ENCODE results near the gene JMJD1C.
A peak's percentile ranks its signal among the peaks of the same experiment; 100 is the strongest.

Gene JMJD1C

DNA sequence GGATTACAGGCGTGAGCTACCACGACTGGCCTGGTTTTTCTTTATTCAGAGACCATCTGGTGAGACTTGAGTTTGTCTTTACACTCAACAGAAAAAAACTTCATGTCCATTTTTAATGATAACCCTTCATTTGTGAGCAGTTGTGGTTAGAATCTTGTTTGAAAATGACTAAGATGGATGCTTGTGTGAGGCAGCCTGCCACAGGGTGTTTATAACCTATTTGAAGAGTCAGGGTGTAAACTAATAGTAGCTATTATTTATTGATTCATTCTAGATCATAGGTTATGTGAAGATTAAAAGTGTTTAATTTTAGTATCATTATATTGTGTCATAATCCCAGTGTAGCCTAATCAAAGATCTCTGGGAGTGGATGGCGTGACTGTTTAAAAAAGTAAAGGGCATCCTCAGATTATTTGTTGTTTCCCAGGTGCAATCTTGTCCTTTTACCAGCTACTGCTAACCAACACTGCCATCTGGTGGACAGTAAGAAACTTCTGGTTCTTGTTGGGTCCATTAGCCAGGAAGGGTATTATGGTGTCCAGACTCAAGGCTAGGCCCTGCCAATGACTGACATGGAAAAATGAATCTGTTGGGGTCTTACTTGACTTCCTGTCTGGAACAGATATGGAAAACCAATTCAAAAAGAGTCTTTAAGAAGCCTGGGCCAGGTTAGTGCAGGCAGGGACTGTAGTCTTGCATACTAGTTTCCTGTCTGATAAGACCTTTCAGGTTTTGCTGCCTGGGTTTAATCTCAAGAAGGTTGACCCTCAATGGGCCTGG lies 307.7 kb downstream of the JMJD1C start:
- Histone ChIP-seq H2AFZ (ENCODE audit: low read depth, low read length) (no peak overlapping the region), H3K4me2 (ENCODE audit: low read length) (no peak overlapping the region), H3K4me1 (ENCODE audit: low read length) (peaks cover 3% of the 10 kb centered on the region; the same call in 1 of the 2 replicates), H3K36me3 (replicated peaks; ENCODE audit: low read depth, low read length) (peaks cover 5% of the 10 kb centered on the region), H4K20me1 (ENCODE audit: insufficient read depth, low read length) (peaks cover 14% of the 10 kb centered on the region; the same call in 1 of the 2 replicates), H3K9me3 (ENCODE audit: insufficient read depth, low read length) (no peaks in the 10 kb centered on the region), H3K27me3 (ENCODE audit: low read depth, low read length) (no peaks in the 10 kb centered on the region), H3K9ac (ENCODE audit: low read length) (no peak overlapping the region), H3K79me2 (ENCODE audit: low read length) (peaks cover 9% of the 10 kb centered on the region), H3K27ac (ENCODE audit: low read length) (no peak overlapping the region), H3K4me3 (ENCODE audit: low read length) (no peak overlapping the region)
- TF ChIP-seq, protein P1, sequence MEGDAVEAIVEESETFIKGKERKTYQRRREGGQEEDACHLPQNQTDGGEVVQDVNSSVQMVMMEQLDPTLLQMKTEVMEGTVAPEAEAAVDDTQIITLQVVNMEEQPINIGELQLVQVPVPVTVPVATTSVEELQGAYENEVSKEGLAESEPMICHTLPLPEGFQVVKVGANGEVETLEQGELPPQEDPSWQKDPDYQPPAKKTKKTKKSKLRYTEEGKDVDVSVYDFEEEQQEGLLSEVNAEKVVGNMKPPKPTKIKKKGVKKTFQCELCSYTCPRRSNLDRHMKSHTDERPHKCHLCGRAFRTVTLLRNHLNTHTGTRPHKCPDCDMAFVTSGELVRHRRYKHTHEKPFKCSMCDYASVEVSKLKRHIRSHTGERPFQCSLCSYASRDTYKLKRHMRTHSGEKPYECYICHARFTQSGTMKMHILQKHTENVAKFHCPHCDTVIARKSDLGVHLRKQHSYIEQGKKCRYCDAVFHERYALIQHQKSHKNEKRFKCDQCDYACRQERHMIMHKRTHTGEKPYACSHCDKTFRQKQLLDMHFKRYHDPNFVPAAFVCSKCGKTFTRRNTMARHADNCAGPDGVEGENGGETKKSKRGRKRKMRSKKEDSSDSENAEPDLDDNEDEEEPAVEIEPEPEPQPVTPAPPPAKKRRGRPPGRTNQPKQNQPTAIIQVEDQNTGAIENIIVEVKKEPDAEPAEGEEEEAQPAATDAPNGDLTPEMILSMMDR (IDR thresholded peaks at IDR 0.05; ENCODE audit: low read depth, low read length): peak; percentile 70
- no peak for TF ChIP-seq EZH2phosphoT487 (IDR thresholded peaks at IDR 0.05; ENCODE audit: low read depth)

DNA sequence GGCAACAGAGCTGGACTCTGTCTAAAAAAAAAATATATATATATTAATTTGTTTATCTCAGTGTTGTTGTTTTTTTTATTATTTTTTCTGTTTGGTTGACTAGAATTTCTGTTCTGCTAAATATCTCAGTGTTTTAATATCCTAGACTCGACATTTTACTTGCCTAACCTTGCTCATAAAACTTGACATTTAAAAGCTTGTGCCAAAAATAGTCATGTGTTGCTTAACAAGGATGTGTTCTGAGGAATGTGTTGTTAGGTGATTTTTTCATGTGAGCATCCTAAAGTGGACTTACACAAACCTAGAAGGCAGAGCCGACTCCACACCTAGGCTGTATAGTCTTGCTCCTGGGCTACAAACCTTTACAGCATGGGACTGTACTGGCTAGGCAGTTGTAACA lies 309.5 kb downstream of the JMJD1C start:
- Histone ChIP-seq H3K79me2 (ENCODE audit: low read length) (peaks cover 9% of the 10 kb centered on the region), H3K4me1 (ENCODE audit: low read length) (peaks cover 3% of the 10 kb centered on the region; the same call in 1 of the 2 replicates), H3K9me3 (ENCODE audit: insufficient read depth, low read length) (no peaks in the 10 kb centered on the region), H3K27me3 (ENCODE audit: low read depth, low read length) (no peaks in the 10 kb centered on the region), H3K36me3 (replicated peaks; ENCODE audit: low read depth, low read length) (peaks cover 12% of the 10 kb centered on the region), H3K4me3 (ENCODE audit: low read length) (no peak overlapping the region), H3K27ac (ENCODE audit: low read length) (no peak overlapping the region), H2AFZ (ENCODE audit: low read depth, low read length) (no peak overlapping the region), H3K4me2 (ENCODE audit: low read length) (no peak overlapping the region), H4K20me1 (ENCODE audit: insufficient read depth, low read length) (peaks cover 18% of the 10 kb centered on the region; the same call in 1 of the 2 replicates), H3K9ac (ENCODE audit: low read length) (no peak overlapping the region)
- TF ChIP-seq, protein P1 (IDR thresholded peaks at IDR 0.05; ENCODE audit: low read depth, low read length): no peak
- no peak for TF ChIP-seq EZH2phosphoT487 (IDR thresholded peaks at IDR 0.05; ENCODE audit: low read depth)

DNA sequence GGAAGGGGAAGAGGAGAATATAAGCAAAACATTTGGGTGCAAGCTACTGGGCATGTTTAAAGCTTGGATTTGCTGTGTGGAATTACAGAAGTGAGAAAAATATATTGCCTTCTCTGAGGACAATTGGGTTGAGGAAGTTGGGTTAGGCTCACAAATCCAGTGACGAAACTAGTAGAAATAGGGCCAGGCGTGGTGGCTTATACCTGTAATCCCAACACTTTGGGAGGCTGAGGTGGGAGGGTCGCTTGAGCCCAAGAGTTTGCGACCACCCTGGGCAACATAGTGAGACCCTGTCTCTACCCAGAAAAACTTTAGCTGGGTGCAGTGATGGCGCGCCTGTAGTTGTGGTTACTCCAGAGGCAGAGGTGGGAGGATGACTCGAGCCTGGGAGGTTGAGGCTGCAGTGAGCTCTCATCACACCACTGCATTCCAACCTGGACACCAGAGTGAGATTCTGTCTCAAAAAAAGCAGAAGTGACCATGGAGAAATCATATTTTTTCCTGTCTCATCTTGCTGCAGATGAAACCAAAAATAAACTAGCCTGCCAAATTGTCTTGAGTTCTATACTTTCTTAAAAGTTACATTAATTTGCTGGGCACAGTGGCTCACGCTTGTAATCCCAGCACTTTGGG lies 310.3 kb downstream of the JMJD1C start:
- H3K36me3 ChIP-seq (replicated peaks; ENCODE audit: low read depth, low read length): peaks cover 16% of the 10 kb centered on the region
- H3K9ac ChIP-seq (ENCODE audit: low read length): no peak overlapping the region
- peaks cover 9% of the 10 kb centered on the region for H3K79me2 ChIP-seq (ENCODE audit: low read length)
- no peaks in the 10 kb centered on the region for H3K9me3 ChIP-seq (ENCODE audit: insufficient read depth, low read length)
- no peak for TF ChIP-seq EZH2phosphoT487 (IDR thresholded peaks at IDR 0.05; ENCODE audit: low read depth)
- TF ChIP-seq, protein P1 (IDR thresholded peaks at IDR 0.05; ENCODE audit: low read depth, low read length): no peak
- H3K4me2 ChIP-seq (ENCODE audit: low read length): no peak overlapping the region
- H3K4me1 ChIP-seq (ENCODE audit: low read length): peaks cover 3% of the 10 kb centered on the region; the same call in 1 of the 2 replicates
- peaks cover 21% of the 10 kb centered on the region for H4K20me1 ChIP-seq (ENCODE audit: insufficient read depth, low read length)
- no peak overlapping the region for H3K27ac ChIP-seq (ENCODE audit: low read length)
- no peak overlapping the region for H2AFZ ChIP-seq (ENCODE audit: low read depth, low read length)
- H3K4me3 ChIP-seq (ENCODE audit: low read length): no peak overlapping the region
- H3K27me3 ChIP-seq (ENCODE audit: low read depth, low read length): no peaks in the 10 kb centered on the region
